Measurements from ENCODE around the gene SEPHS2.

SEPHS2 gene

DNA sequence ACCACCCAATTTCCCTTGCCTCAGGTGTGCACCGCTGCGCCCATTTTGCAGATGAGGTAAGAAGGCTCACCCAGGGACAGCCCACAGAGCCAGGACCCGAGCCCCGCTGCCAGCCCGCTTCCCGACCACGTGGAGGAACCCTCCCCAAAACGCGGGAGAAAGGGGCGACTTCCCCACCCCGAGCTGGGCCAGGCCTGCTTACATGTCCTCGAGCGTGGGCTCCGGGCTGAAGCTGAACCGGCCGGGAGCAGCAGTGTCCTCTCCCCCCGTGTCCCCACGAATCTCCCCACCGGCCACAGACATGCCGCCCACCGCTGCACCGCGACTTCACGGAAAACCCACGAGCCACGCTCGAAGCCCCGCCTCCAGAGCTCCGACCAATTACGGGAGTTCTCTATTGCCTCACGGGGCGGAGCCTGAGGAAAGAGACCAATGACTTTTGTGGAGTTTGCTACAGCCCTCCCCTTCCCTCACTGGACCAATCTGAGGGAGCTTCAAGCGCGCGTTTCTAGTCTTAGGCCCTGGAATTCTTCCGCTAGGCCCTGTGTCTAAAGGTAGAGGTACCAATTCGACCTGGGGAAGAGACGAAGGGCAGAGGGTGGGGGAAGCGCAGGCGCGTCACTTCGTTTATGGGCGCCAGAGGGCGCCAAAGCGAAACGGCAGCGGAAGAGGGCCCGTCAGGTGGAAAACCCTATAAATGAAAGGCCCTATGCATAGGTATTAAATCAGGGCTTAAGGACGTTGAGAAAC lies 15.8 kb downstream of the SEPHS2 start, which contains the start of gene DCTPP1:
DCTPP1 (minus strand) TSS at position 353 of the 750 bp plus-strand sequence; CDS start at position 303, 50 bp downstream.
- DNase-seq (ENCODE audit: low read depth in 2 of 2) = peak; percentile 90 to 98

DNA sequence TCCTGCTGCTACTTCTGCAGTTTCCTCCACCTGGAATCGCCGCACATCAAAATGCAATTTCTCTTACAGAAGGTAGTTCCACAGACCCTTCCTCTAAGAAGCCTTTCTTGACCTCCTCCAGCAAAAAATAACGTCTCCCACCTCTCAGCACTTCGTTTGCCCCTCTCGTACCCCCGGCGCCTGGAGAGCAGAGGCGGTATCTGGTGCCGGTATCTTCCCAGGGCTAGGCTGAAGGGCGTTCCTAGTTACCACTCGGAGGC lies 16.3 kb downstream of the SEPHS2 start:
- DNase-seq (ENCODE audit: low read depth in 2 of 2) = no peak

DNA sequence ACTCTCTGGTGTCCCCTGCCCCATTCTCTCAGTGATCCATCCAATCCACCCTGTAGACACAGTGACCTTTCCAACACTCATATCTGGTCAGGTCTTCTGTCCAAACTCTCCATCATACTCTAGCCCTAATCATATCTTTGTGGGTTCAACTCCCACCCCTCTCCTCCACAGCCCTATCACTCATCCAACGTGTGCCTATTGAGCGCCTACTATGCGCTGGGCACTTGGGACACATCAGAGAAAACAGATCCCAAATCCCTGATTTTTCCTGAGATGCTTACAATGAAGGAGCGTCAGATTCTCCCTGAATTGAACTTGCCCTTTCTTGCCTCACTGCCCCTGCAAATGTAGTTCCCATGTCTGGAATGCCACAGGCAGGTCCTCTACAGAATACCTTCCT lies 17.6 kb downstream of the SEPHS2 start:
- DNase-seq (ENCODE audit: low read depth in 2 of 2) = no peak

DNA sequence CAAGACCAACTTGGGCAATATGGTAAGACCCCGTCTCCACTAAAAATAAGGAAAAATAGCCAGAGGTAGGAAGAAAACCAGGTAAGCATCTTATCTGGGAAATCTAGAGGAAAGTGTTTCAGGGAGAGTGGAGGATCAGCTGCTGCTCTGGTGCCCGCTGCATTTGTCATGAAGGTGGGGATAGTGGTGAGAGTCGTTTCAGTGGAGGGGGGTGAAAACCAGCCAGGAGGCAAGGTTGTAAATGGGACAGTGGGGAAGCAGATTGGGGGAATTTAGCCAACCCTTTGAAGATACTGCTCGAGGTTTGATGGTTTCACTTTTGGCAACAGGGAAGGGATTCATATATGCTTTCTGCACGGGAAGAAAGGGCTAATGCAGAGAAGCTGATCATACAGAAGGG lies 24.7 kb downstream of the SEPHS2 start:
- no peak for DNase-seq (ENCODE audit: low read depth in 2 of 2)

DNA sequence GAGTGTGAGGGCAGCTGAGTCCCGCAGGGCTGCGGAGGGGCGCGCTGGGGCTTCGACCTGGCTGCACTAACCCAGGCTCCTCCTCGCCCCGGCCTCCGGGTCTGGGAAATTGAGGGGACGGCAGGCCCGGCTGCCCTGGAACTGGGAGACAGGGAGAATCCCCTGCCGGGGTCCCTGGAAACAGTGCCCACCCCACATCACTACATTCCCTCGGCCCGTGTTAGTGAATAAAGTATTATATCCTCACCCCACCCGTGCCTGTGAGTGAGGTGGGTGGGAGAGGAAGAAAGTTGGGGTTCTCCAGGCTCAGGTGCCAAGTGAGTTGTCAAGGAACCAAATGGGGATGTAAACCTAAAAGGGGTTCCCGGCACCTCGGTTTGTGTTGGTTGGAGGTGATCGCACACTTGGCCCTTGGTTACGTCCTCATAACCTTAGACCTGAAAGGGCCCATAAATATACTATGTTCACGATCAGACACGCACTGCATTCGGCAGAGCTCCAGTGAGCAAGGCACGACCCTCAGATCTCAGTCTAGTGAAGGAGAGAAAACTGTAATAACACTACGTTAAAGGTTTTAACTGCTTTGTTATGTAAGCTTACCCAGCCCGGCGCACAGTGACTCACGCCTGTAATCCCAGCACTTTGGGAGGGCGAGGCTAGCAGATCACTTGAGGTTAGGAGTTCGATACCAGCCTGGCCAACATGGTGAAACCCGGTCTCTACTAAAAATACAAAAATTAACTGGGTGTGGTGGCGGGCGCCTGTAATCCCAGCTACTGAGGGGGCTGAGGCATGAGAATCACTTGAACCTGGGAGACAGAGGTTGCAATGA lies 27.1 kb downstream of the SEPHS2 start:
- DNase-seq (ENCODE audit: low read depth in 2 of 2) = no peak

DNA sequence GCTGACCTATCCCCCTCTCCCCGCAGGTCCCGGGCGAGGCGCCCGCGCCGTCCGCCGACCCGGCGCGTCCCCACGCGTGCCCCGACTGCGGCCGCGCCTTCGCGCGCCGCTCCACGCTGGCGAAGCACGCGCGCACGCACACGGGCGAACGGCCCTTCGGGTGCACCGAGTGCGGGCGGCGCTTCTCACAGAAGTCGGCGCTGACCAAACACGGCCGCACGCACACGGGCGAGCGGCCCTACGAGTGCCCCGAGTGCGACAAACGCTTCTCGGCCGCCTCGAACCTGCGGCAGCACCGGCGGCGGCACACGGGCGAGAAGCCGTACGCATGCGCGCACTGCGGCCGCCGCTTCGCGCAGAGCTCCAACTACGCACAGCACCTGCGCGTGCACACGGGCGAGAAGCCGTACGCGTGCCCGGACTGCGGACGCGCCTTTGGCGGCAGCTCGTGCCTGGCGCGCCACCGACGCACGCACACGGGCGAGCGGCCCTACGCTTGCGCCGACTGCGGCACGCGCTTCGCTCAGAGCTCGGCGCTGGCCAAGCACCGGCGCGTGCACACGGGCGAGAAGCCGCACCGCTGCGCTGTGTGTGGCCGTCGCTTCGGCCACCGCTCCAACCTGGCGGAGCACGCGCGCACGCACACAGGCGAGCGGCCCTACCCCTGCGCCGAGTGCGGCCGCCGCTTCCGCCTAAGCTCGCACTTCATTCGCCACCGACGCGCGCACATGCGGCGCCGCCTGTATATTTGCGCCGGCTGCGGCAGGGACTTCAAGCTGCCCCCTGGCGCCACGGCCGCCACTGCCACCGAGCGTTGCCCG lies 27.9 kb downstream of the SEPHS2 start:
- peak; percentile 74 to 79 for DNase-seq (ENCODE audit: low read depth in 2 of 2)

DNA sequence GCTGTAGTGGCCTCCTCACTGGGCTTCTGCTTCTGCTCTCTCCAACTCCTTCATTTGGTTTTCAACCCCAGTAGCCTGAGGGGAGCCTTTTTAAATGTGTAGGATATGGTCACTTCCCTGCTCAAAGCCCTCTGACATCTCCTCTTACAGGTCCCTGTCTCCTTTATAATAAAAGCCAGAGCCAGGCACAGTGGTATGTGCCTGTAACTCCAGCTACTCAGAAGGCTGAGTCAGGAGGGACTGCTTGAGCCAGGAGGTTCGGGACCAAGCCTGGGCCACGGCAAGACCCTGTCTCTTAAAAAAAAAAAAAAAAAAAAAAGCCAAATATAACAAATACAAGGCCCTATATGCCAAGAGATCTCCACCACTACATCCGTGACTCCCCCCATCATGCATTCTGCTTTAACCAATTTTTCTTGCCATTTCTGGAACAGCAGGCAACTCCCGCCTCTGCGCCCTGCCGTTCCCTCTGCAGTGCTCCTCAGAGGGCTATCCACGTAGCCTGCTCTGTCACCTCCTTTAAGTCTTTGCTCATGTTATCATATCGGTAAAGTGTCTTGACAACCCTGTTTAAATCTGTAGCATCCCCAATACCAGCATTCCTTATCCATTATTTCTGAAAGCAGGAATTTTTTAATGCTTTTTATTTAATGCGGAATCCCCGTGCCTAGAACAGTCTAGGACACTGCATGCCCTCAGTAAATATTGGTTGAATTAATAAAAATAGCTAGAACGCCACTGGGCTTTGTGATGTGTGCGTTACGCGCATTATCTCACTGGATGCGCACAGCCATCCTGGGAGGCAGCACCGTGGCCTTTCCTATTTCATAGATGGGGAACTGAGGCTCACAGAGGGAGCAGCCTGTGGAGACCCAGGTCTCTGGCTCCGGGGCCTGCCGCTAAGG lies 28.8 kb downstream of the SEPHS2 start:
- no peak for DNase-seq (ENCODE audit: low read depth in 2 of 2)

DNA sequence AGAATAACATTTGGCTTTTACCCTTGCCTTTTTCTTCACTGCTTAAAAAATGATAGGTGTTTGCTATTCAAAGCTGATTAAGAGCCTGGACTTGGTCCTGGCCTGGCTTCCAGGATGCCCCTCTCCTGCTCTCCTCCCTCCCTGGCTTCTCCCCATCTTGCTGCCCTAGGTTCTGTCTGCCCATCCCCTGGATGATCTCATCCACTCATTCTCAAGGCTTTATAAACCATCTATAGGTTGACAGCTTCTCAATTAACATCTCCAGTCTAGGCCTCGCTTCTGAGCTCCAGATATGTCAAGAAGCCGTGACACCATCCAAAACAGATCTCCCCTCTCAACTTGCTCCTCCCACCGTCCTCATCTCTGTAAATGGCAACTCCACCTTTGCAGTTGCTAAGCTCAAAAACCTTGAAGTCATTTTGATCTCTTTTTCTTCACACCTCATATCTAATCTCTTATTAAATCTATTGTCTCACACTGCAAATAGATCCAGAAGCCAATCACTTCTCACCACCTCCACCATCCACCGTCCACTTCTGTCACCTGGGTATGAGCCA lies 29.5 kb downstream of the SEPHS2 start:
- no peak for DNase-seq (ENCODE audit: low read depth in 2 of 2)

DNA sequence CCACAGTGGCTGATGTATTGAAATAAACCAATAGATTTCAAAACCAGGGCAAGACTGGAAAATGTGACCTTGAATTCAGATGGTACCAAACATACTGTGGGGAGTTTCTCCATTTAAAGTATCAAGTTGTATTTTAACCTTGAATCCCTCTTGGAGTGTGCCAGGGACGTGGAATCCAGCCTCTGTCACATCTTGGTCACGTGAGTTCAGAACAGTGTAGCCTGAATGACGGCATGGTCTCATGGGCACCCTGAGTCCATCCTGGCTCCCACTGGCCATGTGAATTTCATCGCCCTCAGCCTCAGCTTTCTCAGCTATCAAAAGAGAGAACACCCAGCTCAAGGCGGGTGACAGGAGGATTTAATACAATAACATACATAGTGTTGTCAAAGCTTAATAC lies 31.5 kb downstream of the SEPHS2 start:
- DNase-seq (ENCODE audit: low read depth in 2 of 2) = no peak

DNA sequence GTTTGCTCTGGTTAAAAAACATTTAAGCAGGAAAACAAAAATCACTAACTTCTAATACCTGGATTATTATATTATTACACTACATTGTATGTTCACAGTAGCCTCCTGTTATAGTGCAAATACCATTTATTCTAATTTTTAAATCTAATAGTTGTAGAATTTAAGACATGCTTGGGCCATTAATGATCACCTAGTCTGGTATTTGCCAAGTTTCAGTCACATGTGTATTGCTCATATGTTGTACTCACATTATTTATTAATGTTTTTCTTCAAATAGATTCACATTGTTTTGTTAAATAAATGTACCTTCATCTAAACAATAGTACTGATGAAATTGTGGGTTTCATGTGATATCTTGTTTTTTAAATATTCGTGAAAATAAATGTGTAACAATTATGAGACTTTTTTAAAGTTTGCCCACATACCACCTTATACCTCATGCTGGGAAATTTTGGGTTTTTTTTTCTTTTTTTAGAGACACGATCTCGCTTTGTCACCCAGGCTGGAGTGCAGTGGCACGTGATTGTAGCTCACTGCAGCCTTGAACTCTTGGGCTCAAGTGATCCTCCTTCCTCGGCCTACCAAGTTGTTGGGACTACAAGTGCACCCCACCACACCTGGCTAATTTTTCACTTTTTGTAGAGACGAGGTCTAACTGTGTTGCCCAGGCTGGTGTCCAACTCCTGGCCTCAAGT lies 32.4 kb downstream of the SEPHS2 start:
- no peak for DNase-seq (ENCODE audit: low read depth in 2 of 2)

DNA sequence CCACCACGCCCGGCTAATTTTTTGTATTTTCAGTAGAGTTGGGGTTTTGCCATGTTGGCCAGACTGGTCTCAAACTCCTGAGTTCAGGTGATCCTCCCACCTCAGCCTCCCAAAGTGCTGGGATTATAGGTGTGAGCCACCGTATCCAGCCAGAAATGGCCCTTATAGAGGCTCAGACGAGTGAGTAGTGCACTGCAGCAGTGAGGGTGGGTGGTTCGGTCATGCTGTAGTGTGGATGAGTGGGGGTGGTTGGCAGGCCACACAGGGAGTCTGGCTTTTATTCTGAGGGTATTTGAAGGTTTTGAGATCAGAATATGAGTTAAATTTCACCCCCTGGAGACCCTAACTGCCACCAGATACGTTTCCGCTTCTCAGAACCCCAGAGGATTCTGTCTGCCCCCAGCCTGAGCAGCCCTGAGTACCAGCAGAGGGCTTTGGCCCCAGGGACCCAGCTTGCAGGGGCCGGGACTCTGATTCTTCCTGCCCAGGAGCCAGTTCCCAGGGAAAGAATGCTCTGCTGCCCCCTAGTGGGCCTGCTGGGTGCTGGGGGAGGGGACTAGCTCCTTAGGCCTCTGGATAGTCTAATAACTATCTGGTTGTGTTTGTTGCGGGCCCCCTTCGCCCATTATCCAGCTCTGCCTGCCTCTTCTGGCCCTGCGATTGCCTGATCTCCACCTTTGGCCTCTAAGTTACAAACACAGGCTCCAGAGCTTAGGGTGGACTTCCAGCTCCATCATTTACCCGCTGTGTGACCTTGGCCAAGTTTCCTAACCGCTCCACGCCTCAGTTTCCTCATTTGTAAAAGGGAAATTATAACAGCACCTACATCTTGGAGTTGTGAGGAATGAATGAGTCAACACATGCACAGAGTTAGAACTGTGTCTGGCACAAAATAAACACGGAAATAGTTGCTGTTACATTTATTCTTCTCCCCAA lies 36.3 kb downstream of the SEPHS2 start:
- DNase-seq (ENCODE audit: low read depth in 2 of 2) = peak; percentile 76 to 93

DNA sequence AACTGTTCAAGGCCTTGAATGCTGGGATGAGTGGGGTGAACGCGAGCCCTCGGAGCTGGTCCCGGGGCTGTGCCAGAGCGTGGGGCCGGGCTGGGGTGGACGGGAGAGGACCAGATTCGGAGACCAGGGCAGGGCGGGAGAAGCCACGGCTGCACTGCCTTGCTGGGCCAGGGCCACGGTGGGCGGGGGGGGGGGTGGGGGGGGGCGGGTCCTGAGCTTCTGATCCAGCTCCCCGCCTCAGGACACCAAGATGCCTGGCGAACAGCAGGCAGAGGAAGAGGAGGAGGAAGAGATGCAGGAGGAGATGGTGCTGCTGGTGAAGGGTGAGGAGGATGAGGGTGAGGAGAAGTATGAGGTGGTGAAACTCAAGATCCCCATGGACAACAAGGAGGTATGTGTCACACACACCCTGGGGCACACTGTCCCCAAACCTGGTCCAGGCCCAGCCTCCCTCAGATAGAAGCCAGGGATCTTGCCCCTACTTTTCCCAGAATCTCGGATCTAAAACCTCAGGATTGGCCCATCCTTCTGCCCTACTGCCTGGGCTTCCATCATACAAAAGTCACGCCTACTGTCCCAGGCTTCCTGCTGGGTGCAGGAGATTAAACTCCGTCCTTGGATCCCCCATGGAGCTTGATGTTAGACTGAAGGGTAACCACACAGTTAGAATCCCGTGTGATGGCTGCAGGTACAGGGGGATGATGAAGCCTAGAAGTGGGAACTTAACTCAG lies 37.7 kb downstream of the SEPHS2 start:
- DNase-seq (ENCODE audit: low read depth in 2 of 2) = no peak

DNA sequence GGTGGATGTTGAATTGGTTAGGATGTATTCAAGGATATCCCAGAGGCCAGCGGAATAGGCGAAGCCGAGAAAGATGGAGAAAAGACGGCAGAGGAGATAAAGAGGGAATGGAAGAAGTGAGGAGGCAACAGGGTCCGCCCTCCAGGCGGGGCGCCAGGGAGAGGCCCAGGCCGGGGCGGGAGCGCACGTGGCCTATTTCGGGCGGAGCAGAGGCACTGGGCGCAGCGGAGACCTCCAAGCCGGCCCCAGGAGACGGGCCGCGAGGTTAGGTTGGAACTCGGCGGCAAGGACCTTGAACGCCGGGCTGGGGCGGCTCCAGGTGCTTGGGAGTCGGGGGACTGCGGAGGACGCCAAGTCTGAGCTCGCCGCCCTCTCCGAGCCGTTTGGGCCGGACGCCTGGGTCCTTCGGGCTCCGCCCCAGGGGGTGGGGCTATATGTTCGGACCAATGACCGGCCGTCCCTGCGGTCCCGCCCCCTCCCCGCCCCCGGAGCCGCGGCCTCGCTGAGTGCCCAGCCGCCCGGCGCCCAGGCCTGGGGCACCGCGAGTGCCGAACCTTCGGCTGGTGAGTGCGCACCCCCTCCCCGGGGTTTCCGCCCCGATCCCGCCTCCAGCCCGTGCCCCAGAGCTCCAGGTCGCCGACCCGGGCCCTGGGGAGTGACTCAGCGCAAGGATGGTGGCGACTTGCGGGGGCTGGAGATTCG lies 38.4 kb downstream of the SEPHS2 start, which contains the start of gene ZNF771:
ZNF771 (plus strand) TSS at position 505 of the 702 bp plus-strand sequence. CDS start 448 bp downstream, outside the sequence.
- peak; percentile 83 to 96 for DNase-seq (ENCODE audit: low read depth in 2 of 2)

DNA sequence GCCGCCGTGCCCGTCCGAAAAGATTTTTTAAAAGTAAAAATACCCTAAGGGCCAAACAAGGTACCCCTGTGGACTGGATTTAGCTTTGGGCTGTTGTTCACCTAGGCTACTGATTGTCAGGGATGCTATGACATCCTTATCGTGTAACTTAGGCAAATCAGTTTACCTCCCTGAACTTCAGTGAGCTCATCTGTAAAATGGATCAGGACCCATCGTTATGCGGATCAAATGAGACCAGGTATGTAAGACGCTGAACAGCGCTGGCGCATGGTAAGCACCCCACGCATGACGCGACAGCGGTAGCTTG lies 38.9 kb downstream of the SEPHS2 start:
- no peak for DNase-seq (ENCODE audit: low read depth in 2 of 2)

DNA sequence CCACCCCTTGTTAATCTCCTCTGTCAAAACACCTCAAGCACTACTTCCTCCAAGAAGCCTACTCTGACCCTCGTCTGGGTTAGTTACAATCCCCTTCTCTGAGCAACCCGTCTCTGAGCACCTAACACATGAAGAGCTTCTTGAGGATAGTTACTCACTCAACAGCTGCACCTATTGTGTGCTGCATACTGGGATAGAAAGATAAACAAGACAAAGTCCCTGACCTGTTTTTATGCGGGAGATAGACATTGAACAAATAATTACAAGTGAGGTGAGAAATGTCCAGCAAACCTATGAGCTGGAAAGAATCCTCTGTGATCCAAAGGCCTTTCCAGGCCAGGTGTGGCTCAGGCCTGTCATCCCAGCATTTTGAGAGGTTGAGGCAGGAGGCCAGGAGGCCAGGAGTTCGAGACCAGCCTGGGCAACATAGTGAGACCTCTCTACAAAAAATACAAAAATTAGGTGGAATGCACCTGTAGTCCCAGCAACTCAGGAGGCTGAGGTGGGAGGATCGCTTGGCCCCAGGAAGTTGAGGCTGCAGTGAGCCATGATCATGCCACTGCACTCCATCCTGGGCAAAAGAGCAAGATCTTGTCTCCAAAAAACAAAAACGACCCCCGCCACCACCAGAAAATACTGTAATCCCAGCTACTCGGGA lies 43.8 kb downstream of the SEPHS2 start:
- DNase-seq (ENCODE audit: low read depth in 2 of 2) = no peak

DNA sequence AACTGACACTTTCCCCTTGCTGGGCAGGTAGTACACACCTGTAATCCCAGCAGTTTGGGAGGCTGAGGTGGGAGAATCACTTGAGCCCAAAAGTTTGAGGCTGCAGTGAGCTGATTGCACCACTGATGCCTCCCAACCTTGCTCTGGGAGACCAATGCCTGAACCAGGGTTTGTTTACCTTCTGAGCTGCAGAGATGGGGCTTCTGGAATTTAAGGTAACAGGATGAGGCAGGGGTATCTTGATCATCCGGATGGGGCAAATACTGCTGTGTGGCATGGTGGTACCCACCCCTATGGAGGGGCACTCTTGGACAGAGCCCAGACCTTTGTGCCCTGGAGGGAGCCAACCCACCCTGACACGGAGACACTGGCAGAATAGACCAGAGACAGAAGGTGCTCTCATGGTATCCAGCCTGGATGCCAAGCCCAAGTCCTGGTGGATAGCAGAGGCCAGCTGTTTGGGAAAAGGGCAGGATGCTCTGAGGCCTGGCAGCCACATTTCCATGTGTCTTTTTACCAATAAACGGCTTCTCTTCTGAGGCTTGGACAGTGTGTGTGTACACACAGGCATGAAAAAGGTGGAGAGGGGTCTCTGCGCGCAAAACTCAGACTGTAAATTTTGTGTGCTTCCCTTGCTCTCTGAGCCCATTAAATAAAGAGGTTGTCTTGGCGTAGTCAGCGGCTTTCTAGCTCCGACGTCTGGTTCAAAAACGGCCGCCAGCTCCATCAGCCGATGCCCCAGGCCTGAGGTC lies 46.1 kb downstream of the SEPHS2 start:
- no peak for DNase-seq (ENCODE audit: low read depth in 2 of 2)

Data from stimulated activated CD4-positive, alpha-beta T cell treated with anti-CD3 and anti-CD28 coated beads, Interleukin-12 subunit alpha, Interleukin-12 subunit beta, amount 100 ng/mL, for 24 hours (primary cell).